CD4-positive, alpha-beta T cell treated with Interleukin-4 for 1 hour (primary cell): ENCODE results near the gene MRE11.
A peak's percentile ranks its signal among the peaks of the same experiment; 100 is the strongest.
"Not testable (repeated sequence)": the region's sequence is repeated elsewhere in the genome, so short reads cannot be mapped to it uniquely, and the experiment has no call there.

ENCODE experiments used
- DNase-seq, 2 donors: peaks; one replicate each; pipeline ENCODE4 v3.0.0-alpha.2; 2020 to 2022

Gene MRE11

GRCh38 chr11:94493281-94494125, at the start of gene MRE11, which contains the start of gene ANKRD49:
Gene MRE11, minus strand, starts transcription at chr11:94493844. Its CDS starts 1,043 bp downstream, at chr11:94492801.
Gene ANKRD49, plus strand, starts transcription at chr11:94493984. Its CDS starts 2,710 bp downstream, at chr11:94496694.
- peak; percentile 97 to 98 for DNase-seq

GRCh38 chr11:94539420-94539819, 45.8 kb upstream of the MRE11 start:
- DNase-seq: no peak

DNA sequence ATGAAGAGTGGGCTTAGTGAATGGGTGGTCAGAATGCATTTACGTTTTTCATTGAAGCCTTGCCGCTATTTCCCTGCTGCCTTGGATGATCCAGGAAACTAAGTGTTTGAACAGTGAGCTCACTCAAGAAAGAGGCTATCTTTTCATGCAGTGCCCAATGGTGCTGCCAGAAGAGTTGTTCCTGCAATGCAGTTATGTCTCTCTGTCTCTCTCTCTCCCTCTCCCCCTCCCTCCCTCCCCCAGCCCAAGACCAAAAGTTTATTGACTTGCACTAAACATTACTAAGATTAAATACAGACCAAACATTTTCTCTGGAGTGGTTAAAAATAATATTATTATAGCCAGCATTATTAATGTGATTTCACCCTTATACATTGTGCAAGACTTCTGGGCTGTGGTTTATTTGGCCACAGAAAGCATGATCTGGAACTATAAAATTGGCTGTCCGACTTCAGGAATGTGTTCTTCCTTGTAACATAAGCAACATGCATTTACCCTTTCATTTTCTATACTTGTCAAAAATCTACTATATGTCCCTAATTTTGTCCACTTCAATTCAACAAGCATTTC, 43.5 kb upstream of the MRE11 start:
- DNase-seq: no peak

DNA sequence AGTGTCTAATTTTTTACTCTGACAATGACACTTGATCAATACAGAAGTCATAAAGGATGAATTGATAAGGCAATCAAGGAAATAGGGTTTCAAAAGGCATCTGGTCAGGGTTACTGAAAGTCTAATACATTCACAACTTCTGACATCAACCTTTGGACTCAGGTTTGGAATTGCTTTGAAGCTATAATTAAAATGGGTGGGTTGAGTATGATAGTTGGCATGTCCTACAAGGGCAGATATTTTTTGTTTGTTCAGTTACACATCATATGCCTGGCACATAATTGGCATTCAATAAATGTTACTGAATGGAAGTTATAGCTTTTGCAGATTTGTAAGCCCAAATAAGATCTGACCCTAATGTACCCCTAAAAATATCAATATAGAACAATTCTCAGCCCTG, 42.7 kb upstream of the MRE11 start:
- no peak for DNase-seq

- no peak for DNase-seq
These were observed 40.3 kb upstream of the MRE11 start for GRCh38 chr11:94533696-94534630.

DNA sequence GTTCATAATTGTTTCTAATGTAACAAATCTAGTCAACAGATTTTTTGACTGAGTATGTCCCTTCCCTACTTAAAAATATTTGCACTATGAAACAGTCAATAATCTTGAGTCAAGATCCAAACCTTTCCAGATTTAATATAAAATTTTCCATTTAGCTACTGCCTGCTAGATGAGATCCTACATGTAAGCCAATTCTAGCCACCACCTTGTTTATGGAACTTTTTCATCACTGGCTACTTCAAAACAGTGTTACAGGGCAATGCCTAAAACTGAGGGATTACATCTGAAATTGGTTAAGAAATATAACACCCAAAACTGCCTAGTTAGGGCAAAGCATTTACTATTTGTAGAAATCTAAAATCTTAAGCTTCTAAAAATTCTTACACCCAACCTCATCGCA, 39.6 kb upstream of the MRE11 start:
- no peak for DNase-seq

- no peak for DNase-seq
These were observed 38.6 kb upstream of the MRE11 start for GRCh38 chr11:94532211-94532610.

DNA sequence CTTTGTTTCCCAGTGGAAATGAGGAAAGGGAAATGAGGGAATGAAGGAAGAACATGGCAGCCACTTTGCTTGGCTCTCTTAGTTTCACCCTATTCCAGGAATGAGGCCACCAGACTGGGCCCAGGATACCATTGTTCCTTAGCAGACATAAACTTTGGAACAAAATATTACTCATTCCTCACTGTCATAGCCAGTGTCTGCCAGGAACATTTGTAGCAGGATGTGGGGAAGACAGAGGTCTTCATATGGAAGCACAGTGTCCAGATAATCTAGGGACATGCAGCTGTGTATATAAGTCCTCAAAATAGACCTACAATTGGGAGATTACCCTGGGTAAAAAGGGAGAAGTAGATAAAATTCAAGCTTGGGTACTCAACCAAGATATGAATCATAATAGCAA, 34.9 kb upstream of the MRE11 start:
- DNase-seq: no peak

DNA sequence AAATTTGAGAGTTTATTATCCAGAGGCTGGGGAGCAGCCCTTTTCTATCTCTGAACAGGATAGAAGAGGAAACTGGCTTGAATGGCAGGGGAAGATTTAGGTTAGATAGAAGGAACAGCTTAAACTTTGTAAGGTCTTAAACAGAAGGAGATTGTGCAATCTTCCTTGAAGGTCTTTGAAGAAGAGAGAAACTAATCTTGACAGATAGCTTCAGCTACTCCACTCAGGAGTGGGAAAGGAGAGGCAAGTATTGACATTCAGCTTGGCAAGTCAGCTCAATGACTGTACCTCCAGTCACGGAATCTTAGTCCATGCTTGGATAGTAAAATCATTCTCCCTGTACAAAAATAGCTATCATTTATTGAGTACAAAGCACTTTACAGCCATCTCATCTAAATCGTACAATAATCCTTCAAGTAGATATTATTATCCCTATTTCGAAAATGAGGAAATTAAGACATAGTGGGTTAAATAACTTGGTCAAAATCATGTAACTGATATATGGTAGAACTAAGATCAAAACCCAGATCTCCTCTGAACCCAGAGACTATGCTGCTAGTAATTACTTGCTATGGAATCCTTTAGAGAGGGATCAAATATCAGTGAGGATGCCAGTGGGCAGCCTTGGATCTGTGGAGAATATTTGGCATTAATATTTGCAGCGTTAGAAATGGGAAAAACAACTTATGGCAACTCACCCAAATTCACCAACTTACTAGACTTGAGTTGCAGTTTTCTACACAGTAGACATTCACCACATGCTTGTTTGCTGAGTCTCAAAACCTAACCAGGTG, 33.2 kb upstream of the MRE11 start:
- DNase-seq: no peak

GRCh38 chr11:94525546-94526324, 32.1 kb upstream of the MRE11 start:
- DNase-seq: no peak

GRCh38 chr11:94524341-94524740, 30.7 kb upstream of the MRE11 start:
- DNase-seq: no peak

DNA sequence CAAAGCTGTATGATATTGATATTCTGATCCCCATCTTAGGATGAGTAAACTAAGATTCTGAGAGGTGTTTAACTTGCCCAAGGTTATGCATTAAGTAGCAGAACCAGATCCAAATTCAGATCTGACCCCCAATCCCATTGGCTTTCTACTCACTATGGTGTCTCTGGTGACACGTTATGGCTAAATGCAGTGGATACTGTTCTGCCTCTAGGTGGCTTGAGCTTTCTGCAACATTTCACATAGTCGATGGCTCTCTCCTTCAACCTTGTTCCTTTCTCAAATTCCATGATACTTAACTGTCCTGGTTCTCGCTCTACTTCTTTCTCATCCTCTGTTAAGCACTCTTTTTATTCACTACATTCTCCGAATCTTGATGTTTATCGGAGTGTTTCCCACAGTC, 28.0 kb upstream of the MRE11 start:
- DNase-seq: no peak

DNA sequence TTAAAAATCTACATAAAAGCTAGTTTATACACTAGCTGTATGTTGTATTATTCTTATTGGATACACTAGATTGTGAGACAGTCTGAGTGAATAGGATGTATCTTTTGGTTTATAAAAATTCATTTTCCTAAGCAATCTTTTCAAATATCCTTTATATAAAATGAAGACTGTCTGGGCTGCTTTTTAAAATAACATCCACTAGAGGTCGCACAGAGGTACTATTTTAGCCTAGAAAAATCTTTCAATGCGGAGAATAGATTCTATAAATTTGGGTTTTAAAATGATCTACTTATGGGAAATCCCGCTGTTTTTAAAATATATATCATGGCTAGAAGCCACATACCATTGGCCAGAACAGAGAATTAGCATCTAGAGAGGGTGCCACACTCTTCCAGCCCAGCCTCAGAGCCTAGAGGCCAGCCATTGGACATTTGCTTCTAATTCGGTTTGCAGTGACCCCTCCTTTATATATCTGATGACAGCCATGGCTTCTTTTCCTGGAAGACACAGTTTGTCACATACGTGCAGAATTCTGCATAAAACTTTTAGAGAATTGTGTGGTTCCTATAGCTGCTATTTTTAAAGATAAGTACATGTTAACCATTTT, 25.9 kb upstream of the MRE11 start:
- peak in 1 of 2 donors; percentile 49 for DNase-seq

DNA sequence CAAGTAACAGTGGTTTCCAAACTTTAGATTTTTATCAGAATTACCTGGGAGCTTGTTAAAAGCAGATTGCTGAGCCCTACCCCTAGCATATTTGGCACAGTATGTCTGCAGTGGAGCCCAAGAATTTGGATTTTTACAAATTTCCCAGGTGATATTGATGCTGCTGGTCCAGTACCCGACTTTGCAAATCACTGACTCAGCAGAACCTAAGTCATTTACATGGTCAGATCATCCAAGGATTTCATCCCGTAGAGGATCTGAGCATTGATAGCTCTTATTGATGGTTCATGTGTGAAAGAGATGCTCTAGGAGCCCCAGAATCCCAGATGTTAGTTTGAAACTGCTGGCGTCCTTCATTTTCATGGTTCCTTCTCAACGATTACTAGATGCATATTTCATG, 24.7 kb upstream of the MRE11 start:
- no peak for DNase-seq

DNA sequence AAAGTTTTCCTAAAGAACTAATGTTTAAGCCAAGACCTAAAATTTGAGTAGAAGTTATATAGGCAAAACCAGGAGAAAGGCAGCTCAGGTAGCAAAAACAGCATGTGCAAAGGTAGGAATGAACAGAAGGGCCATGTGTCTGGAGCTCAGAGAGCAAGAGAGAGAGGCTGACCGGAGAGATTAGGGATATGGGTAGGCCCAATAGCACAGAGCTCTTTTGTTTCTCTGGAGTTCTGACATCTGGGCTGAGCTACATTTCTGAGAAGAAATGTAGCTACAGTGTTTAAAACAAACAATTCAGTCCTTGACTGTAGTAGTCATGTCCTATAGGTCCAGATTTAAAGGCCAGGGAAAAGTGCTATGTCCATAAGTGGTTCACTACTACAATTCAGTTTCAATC, 23.1 kb upstream of the MRE11 start:
- no peak for DNase-seq

- no peak for DNase-seq
These were observed 21.8 kb upstream of the MRE11 start for GRCh38 chr11:94515398-94515797.

GRCh38 chr11:94513091-94513490, 19.4 kb upstream of the MRE11 start:
- DNase-seq: no peak

DNA sequence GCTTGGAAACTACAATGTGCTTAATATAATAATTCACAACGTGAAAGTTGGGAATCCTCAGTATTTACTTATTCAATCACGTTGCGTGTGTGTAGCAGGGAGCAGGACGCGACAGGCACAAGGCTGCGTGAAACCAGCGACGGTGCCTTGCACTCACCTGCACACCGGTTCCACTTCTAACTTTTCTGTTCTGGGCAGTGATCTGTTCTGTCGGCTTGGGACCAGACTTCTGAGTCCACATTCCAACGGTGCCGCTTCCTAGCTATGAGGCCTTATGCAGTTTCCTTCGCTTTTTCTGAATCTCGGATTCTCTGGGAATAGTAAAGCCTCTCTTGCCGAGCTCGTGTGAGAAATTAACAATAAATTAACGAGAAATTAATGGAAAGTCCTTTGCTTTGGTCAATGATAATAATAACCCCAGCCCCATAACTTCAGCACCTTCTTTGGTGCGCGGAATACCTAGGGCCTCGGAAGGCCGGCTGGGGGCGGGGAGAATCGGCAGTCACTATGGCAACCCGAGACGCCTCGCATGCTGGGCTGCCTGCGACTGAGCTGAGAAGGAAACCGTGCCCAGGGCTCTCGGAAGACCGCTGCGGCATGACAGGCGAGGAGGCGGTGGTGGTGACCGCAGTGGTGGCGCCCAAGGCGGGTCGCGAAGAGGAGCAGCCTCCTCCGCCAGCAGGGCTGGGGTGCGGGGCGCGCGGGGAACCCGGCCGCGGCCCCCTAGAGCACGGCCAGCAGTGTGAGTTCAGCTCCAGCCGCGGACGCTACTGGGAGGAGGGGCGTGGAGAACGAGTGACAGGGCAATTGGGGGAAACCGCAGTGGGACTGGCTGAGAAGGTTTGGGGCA, 18.5 kb upstream of the MRE11 start, which contains the start of gene C11orf97:
Gene C11orf97 (plus strand): TSS at position 530 of the 850 bp plus-strand sequence. CDS start 68 bp downstream, at position 598.
- DNase-seq: peak; percentile 59 to 63

GRCh38 chr11:94507485-94507884, 13.8 kb upstream of the MRE11 start:
- no peak for DNase-seq

DNA sequence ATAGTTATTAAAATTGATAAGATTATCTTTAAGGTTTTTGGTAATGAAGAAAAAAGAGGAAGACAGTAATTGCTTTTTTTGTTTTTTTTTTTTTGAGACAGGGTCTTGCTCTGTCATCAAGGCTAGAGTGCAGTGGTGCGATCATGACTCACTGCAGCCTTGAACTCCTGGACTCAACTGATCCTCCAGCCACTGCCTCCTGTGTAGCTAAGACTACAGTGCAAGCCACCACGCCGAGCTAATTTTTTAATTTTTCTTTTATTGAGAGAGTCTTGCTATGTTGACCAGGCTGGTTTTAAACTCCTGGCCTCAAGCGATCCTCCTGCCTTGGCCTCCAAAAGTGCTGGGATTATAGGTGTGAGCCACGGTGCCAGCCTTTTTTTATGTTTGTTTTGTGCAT, 12.9 kb upstream of the MRE11 start:
- DNase-seq: not testable (repeated sequence)
